GM12864 (cell line): ENCODE measurements around the gene MAPKAPK2.

Experiments
- DNase-seq: peaks from one replicate; pipeline ENCODE4 v3.0.0-alpha.2; 2011; ENCODE audit warnings: low read depth
- H3K4me3 ChIP-seq: 2 replicates; pipeline ENCODE4 v1.5.1; 2011; ENCODE audit warnings: mild to moderate bottlenecking, low read depth, low read length, control low read depth
- TF ChIP-seq, protein P1 (sequence below): IDR thresholded peaks from 2 replicates; pipeline ENCODE4 v1.5.1; 2011; ENCODE audit warnings: low read depth, mild to moderate bottlenecking, moderate library complexity, low read length, control low read depth, inconsistent platforms; ENCODE audit errors: missing control alignments

The MAPKAPK2 gene

DNA sequence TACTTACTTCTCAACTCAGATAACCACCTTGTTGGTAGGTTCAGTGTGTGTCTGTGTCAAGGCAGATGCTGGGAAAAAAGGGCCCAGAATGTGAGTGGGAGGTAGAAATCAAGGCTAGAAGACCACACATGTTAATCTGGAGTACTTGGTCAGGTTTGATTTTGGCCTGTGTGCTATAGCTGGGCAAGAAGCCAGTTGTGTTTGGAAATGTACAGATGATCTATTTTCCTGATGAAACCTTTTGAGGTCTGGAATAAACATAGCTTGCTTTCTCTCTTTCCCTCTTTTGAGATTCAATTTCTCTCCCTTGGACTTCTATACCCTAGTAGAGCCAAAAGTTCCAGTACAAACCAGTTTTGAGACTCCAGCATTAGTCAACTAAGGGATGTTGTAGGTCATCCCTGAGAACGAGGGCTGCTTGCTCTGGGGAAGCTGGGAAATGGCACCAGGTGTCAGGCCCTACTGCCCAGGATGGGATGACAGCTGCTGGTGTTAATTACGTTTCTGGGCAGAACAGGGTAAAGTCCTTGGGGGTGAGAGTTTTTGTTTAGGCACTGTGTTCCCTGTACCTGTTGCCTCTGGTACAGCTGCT is 15.8 kb downstream of the MAPKAPK2 start:
- no peak for DNase-seq
- no peak overlapping the region for H3K4me3 ChIP-seq
- TF ChIP-seq, protein P1, sequence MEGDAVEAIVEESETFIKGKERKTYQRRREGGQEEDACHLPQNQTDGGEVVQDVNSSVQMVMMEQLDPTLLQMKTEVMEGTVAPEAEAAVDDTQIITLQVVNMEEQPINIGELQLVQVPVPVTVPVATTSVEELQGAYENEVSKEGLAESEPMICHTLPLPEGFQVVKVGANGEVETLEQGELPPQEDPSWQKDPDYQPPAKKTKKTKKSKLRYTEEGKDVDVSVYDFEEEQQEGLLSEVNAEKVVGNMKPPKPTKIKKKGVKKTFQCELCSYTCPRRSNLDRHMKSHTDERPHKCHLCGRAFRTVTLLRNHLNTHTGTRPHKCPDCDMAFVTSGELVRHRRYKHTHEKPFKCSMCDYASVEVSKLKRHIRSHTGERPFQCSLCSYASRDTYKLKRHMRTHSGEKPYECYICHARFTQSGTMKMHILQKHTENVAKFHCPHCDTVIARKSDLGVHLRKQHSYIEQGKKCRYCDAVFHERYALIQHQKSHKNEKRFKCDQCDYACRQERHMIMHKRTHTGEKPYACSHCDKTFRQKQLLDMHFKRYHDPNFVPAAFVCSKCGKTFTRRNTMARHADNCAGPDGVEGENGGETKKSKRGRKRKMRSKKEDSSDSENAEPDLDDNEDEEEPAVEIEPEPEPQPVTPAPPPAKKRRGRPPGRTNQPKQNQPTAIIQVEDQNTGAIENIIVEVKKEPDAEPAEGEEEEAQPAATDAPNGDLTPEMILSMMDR = no peak

DNA sequence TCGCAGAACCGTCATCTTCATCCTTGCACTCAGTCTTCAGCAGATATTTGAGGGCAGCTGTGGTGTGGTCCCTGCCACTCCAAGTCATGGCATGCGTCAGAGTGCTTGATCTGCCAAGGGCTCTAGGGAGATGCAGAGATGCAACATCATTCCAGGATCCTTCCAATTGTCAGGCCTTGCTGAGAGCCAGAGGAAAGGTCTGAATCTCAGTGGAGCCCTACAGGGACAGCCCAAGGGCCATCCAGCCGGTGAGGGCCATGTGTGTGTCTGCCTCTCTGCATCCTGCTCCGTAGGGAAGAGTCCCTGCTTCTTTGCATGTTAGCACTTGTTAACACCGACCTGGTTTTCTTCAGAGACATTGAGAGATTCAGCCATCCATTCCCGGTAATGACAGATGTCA is 17.6 kb downstream of the MAPKAPK2 start:
- no peak for DNase-seq
- TF ChIP-seq, protein P1 = no peak
- no peak overlapping the region for H3K4me3 ChIP-seq

GRCh38 chr1:206702803-206703202 is 18.1 kb downstream of the MAPKAPK2 start:
- no peak for DNase-seq
- no peak overlapping the region for H3K4me3 ChIP-seq
- TF ChIP-seq, protein P1 = no peak

GRCh38 chr1:206703661-206704060 is 19.0 kb downstream of the MAPKAPK2 start:
- no peak overlapping the region for H3K4me3 ChIP-seq
- DNase-seq = no peak
- TF ChIP-seq, protein P1 = no peak

GRCh38 chr1:206704226-206704625 is 19.5 kb downstream of the MAPKAPK2 start:
- H3K4me3 ChIP-seq = no peak overlapping the region
- TF ChIP-seq, protein P1 = no peak
- DNase-seq = no peak

DNA sequence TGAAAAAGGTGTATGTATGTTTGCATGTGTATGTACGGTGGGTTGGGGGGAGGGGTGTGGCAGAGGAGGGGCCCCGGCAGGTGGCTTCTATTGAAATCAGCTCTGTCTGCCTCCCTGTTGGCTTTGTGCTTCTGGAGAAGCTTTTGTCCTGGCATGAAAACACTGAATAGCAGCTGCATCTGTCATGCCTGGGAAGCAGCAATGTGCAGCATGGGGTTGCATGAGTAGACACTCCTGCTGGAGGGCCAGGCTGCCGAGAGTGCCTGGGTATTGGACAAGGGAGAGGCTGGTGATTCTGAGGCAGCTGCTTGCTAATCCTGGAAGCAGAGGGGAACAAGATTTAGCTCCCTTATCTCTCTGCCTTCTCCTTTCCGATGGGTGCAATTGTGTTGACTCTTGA is 20.5 kb downstream of the MAPKAPK2 start:
- DNase-seq = no peak
- TF ChIP-seq, protein P1 = no peak
- H3K4me3 ChIP-seq = no peak overlapping the region

- DNase-seq = no peak
- H3K4me3 ChIP-seq = no peak overlapping the region
- TF ChIP-seq, protein P1 = no peak
These were observed 21.1 kb downstream of the MAPKAPK2 start for GRCh38 chr1:206705726-206706297.
